ENCODE data around the gene GAL3ST3.

- no peak for TF ChIP-seq ZFP30 (CRISPR knock-in tag; IDR thresholded peaks at IDR 0.05)
- no peak for TF ChIP-seq CREB5 (CRISPR knock-in tag; IDR thresholded peaks at IDR 0.05; ENCODE audit: low read depth)
- no peak for TF ChIP-seq POU6F1 (CRISPR knock-in tag; IDR thresholded peaks at IDR 0.05; ENCODE audit: borderline replicate concordance, low read depth)
- TF ChIP-seq ZFP3 (CRISPR knock-in tag; IDR thresholded peaks at IDR 0.05) = no peak
- TF ChIP-seq PATZ1 (CRISPR knock-in tag; IDR thresholded peaks at IDR 0.05; ENCODE audit: borderline replicate concordance) = no peak
- TF ChIP-seq CSRNP3 (CRISPR knock-in tag; IDR thresholded peaks at IDR 0.05) = no peak
- TF ChIP-seq ZNF565 (CRISPR knock-in tag; conservative IDR thresholded peaks at IDR 0.05; ENCODE audit: low read depth) = no peak
- TF ChIP-seq ESRRG (CRISPR knock-in tag; IDR thresholded peaks at IDR 0.05) = no peak
Measured at GRCh38 chr11:66087148-66087908, 38.4 kb upstream of the GAL3ST3 start.

Measured in SK-N-SH treated with all-trans-retinoic acid at 6 μM for 48 hours (cell line).